ENCODE results near the gene SUPT3H. TPM values are rescaled to one million over a fixed set of nuclear protein-coding genes. Genes with fewer than 3 reads are reported as not detected.

The SUPT3H gene
- total RNA-seq, 1 donor from 2014 or later: 12.4 TPM

DNA sequence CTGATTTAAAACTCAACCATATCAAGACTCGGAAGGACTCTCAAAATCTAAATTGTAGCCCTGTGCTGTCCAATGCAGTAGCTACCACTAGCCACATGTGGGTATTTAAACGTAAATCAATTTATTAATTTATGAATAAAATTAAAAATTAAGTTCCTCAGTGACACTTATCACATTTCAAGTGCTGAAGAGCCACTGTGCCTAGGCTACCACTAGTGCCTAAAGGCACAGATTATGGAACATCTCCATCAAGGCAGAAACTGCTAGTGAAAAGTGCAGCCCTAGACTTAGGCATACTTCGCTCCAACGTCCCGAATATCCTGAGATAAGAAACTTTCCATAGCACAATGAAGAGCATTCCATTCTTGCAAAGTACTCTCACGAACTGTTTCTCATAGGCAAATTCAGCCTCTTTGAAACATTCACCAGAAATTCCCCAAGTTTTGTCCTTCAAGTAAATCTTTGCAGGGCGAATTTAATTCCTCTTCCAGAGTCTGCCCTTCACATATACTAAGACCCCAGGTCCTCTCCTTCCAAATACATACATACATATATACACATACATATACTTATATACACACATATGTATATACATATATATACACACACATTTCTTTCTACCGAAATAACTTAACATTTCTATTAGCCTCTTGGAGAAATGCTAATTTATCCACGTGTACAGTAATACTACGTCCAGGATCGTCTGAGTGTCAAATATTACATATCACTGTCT lies 1.3 kb downstream of the SUPT3H start:
- Mint-ChIP-seq H3K36me3 (ENCODE audit: low read depth) (peaks cover 7% of the 10 kb centered on the region), H3K27ac (peak overlapping the region; percentile 100), H3K4me3 (peak overlapping the region; percentile 99), H3K9me3 (no peaks in the 10 kb centered on the region), H3K4me1 (peaks cover 28% of the 10 kb centered on the region), H3K27me3 (no peaks in the 10 kb centered on the region)
- intact Hi-C loops (cut with micrococcal nuclease): loop anchor here (1.0 to 5.0 kb wide), 12 partner anchors 44 to 734 kb away; no protein-coding TSS in a partner anchor
- DNase-seq: no peak

DNA sequence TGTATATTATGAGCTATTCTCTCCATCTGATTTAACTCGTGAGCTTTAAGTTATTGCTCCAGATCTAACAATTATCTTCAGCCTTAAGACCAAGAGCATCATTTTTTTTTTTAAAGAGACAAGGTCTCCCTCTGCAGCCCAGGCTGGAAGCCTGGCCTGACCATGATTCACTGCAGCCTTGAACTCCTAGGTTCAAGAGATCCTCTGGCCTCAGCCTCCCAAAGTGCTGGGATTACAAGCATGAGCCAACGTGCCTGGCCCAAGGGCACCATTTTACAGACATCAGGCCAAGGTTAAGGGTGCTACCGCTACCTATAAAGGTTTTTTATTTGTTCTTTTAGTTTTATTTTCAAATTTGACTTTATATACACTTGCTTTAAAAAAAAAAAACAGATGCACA lies 2.3 kb downstream of the SUPT3H start:
- Mint-ChIP-seq H3K4me3 (no peak overlapping the region), H3K27me3 (no peaks in the 10 kb centered on the region), H3K27ac (no peak overlapping the region), H3K9me3 (no peaks in the 10 kb centered on the region), H3K36me3 (ENCODE audit: low read depth) (peaks cover 7% of the 10 kb centered on the region), H3K4me1 (peaks cover 28% of the 10 kb centered on the region)
- DNase-seq: peak; percentile 55
- intact Hi-C loops (cut with micrococcal nuclease): loop anchor here (5.0 kb wide), 4 partner anchors 427 to 733 kb away; no protein-coding TSS in a partner anchor

DNA sequence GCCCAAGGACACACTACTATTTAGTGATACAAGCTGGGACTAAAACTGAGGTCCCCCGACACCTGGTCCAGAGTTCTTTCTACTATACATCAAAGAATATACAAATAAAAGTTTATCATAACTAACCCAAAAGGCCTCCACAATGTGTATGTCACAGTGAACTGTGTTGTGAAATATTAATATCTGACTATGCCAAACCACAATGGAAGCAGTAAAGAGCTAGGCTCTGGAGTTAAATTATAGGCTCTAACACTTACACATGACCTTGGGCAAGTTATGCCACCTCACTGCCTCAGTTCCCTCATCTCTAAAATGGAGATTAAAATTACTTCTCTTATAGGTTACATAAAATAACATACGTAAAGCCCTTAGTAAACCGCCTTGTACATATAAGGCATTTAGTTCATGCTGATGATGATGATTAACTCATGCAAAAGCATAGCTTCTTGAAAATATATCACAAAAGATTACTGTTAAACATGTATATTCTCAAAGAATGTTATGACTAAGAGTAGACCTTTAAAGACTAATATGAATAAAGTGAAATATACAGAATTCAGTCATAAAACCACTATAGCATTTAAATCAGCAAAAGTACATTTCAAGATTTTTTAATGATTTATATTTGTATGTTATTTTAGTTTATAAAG lies 5.7 kb downstream of the SUPT3H start:
- peaks cover 6% of the 10 kb centered on the region for H3K9me3 Mint-ChIP-seq
- peaks cover 16% of the 10 kb centered on the region for H3K4me1 Mint-ChIP-seq
- no peaks in the 10 kb centered on the region for H3K27me3 Mint-ChIP-seq
- intact Hi-C loops (cut with micrococcal nuclease): no loop called here
- H3K4me3 Mint-ChIP-seq: no peak overlapping the region
- peaks cover 10% of the 10 kb centered on the region for H3K36me3 Mint-ChIP-seq (ENCODE audit: low read depth)
- no peak overlapping the region for H3K27ac Mint-ChIP-seq
- DNase-seq: peak; percentile 43

DNA sequence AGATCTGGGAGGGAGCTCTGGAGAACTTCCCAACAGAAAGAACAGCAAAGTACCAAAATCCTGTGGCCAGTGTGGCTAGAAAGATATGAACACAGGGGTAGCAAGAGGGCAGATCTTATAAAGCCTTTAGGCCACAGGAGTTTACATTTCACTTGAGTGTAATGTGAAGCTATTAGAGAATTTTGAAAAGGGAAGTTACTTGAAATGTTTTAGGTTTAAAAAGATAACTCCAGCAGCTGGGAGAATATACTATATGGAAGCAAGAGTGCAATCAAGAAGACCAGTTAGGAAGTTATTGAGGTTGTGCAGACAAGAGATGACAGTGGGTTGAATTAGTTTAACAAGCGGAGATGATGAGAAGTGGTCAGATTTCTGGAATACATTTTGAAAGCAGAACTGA lies 7.9 kb downstream of the SUPT3H start:
- peaks cover 10% of the 10 kb centered on the region for H3K9me3 Mint-ChIP-seq
- H3K27me3 Mint-ChIP-seq: no peaks in the 10 kb centered on the region
- H3K4me1 Mint-ChIP-seq: peaks cover 7% of the 10 kb centered on the region
- no peak overlapping the region for H3K4me3 Mint-ChIP-seq
- no peak for DNase-seq
- H3K36me3 Mint-ChIP-seq (ENCODE audit: low read depth): peaks cover 15% of the 10 kb centered on the region
- intact Hi-C loops (cut with micrococcal nuclease): no loop called here
- no peak overlapping the region for H3K27ac Mint-ChIP-seq

DNA sequence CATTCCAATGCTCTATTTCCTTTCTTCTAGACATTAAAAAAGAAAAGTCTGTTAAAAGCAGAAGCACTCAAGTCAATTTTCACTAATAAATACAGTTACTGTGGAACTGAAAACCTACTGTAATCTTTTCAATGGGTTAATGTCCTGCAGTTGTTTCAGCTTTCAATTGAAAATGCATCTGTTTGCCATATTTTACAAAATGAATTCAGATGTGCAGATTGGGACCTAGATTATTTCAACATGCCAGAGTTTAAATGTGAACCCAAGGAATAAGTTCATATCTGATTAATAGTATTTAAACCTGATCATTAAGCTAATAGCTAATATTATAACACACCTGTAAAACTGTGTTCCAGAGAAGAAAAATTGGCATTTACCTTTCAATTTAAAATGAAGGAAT lies 9.7 kb downstream of the SUPT3H start:
- Mint-ChIP-seq H3K4me1 (peaks cover 7% of the 10 kb centered on the region), H3K27me3 (no peaks in the 10 kb centered on the region), H3K9me3 (peaks cover 10% of the 10 kb centered on the region), H3K27ac (no peak overlapping the region), H3K36me3 (ENCODE audit: low read depth) (peaks cover 15% of the 10 kb centered on the region), H3K4me3 (no peak overlapping the region)
- intact Hi-C loops (cut with micrococcal nuclease): no loop called here
- DNase-seq: no peak

DNA sequence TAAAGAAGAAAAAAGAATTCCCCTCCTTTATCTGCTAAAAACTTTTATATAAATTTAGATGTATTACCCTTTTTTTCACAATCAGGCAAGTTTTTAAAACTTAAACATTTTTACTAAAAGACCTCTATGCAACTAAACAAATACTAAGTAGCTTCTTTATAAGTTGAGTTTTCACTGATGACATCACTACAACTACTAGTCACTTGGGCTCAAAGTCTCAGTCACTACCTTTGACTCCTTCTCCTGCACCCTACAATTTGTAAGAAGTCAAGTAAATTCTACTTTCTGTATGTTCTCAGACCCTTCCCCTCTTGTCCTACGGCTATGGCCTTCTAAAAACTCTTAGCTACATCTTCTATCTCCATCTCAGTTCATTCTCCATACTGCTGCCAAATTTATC lies 11.2 kb downstream of the SUPT3H start:
- Mint-ChIP-seq H3K36me3 (ENCODE audit: low read depth) (peaks cover 17% of the 10 kb centered on the region), H3K27me3 (no peaks in the 10 kb centered on the region), H3K4me3 (no peak overlapping the region), H3K27ac (no peak overlapping the region), H3K4me1 (peaks cover 7% of the 10 kb centered on the region), H3K9me3 (peaks cover 10% of the 10 kb centered on the region)
- DNase-seq: no peak
- intact Hi-C loops (cut with micrococcal nuclease): no loop called here

DNA sequence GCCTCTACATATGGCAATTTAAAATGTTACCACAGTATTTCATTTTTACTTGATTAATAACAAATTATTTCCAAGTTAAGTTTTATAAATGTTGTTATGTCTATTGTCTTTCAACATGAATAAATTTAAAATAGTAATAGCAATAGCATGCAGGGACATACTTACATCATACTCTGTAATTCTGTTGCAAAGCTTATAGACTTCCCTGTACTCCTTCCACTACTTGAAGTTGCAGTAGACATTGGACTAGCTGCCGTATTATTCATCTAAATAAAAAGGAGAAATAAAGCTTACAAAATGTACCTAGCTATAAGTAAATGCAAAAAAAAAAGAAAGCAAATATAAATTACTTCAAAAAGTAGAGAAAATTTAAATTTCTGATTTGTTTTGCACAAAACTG lies 12.7 kb downstream of the SUPT3H start:
- Mint-ChIP-seq H3K27ac (no peak overlapping the region), H3K4me1 (peaks cover 7% of the 10 kb centered on the region), H3K36me3 (ENCODE audit: low read depth) (peaks cover 15% of the 10 kb centered on the region), H3K9me3 (peaks cover 10% of the 10 kb centered on the region), H3K4me3 (no peak overlapping the region), H3K27me3 (no peaks in the 10 kb centered on the region)
- no peak for DNase-seq
- intact Hi-C loops (cut with micrococcal nuclease): no loop called here

DNA sequence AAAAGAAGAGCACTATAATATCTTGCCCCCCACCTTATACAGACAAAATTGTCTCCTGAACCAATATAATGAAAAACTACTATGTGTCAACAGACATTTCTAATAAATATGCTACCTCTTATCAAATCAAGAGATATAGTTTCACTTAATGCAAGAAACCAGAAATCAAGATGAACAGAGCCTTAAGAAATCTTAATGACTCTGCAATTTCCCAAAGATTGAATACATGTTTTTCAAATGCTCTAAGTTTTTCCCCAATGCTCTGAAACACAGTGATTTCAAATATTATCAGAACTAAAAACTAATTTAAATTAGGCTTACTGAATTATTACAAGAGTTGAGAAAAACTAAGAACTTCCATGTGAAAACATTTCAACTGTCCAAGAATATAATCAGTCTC lies 13.3 kb downstream of the SUPT3H start:
- DNase-seq: no peak
- H3K27ac Mint-ChIP-seq: no peak overlapping the region
- H3K4me1 Mint-ChIP-seq: peaks cover 7% of the 10 kb centered on the region
- peaks cover 11% of the 10 kb centered on the region for H3K36me3 Mint-ChIP-seq (ENCODE audit: low read depth)
- no peaks in the 10 kb centered on the region for H3K27me3 Mint-ChIP-seq
- H3K4me3 Mint-ChIP-seq: no peak overlapping the region
- intact Hi-C loops (cut with micrococcal nuclease): no loop called here
- peaks cover 9% of the 10 kb centered on the region for H3K9me3 Mint-ChIP-seq

DNA sequence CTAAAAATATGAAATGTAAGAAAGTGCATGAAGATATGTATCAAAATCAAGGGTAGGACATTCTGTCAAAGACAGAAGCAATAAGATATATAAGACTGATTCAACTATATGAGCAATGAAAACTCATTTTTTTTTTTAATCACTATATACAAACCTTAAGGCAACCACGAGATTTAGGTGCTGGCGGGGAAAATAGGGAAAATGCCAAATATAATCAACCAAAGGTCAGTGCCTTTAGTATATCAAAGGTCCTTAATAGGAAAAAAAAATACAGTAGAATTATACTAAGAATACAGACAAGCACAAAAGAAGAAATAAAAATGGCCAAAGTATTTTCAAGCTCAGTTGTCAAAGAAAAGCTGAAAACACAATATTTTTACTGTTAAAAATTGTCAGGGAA lies 24.1 kb downstream of the SUPT3H start:
- Mint-ChIP-seq H3K4me3 (no peak overlapping the region), H3K36me3 (ENCODE audit: low read depth) (peaks cover 3% of the 10 kb centered on the region), H3K4me1 (peaks cover 14% of the 10 kb centered on the region), H3K9me3 (peaks cover 3% of the 10 kb centered on the region), H3K27me3 (no peaks in the 10 kb centered on the region), H3K27ac (no peak overlapping the region)
- intact Hi-C loops (cut with micrococcal nuclease): no loop called here
- no peak for DNase-seq

DNA sequence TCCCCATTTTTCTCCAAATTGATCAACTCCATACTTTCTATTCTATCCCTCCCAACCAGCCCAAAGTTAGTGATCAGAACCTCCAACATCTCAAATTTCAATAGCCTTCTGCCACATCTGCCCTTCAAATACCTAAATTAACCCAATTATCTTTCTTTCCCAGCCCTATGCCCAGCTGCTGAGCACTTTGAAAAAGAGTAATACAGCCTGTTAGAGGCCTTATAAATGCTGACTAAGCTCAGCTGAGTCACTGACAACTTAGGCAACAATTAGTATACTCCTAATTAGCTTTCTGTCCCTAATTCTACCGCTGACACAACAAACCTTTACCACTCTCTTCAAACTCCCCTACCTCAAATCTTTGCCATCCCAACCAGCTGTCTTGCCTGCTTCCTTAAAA lies 26.1 kb downstream of the SUPT3H start:
- Mint-ChIP-seq H3K27ac (no peak overlapping the region), H3K9me3 (peaks cover 3% of the 10 kb centered on the region), H3K4me1 (peaks cover 14% of the 10 kb centered on the region), H3K4me3 (no peak overlapping the region), H3K27me3 (no peaks in the 10 kb centered on the region), H3K36me3 (ENCODE audit: low read depth) (peaks cover 3% of the 10 kb centered on the region)
- no peak for DNase-seq
- intact Hi-C loops (cut with micrococcal nuclease): no loop called here

DNA sequence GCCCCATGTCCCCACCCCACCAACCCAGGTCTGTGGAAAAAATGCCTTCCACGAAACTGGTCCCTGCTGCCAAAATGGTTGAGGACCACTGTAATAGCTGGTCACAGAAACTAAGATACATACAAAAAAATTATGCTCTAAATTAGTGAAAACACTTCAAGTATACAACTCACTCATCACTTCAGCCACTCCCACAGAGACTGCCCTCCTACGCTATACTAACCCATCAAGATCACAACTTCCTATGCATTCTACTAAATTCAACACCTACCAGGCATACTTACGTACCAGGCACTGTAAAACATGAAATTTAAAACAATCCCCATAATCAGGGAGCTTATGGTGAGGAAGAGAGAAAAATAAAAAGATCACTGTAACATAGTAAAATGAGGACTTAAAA lies 26.7 kb downstream of the SUPT3H start:
- intact Hi-C loops (cut with micrococcal nuclease): no loop called here

DNA sequence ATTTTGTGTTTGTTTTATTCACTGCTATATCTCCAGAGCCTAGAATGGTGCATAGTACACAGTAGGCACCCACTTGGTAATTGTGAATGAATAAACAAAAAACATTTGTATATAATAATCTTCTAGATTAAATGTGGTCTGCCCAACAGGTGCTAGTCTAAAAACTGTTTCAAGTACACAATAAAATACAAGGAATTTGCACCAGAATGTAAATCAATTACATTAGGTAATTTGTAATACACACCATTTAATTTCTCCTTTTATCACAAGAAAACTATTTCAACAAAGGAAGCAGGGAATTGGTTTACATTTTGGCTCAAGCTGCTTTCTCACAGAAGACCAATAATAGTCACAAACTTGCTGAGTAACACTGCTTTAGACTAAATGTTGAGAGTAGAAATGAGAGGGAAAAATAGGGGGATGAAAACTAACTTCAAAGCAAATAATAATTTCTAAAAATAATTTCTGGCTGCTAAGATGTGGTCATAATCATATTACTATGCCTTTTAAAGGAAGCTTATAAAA lies 27.5 kb downstream of the SUPT3H start:
- peaks cover 3% of the 10 kb centered on the region for H3K9me3 Mint-ChIP-seq
- no peak for DNase-seq
- peaks cover 3% of the 10 kb centered on the region for H3K36me3 Mint-ChIP-seq (ENCODE audit: low read depth)
- no peak overlapping the region for H3K27ac Mint-ChIP-seq
- no peaks in the 10 kb centered on the region for H3K27me3 Mint-ChIP-seq
- intact Hi-C loops (cut with micrococcal nuclease): no loop called here
- H3K4me1 Mint-ChIP-seq: peaks cover 14% of the 10 kb centered on the region
- H3K4me3 Mint-ChIP-seq: no peak overlapping the region

More for the DNA sequence above, 26.7 kb downstream of the SUPT3H start:
- Mint-ChIP-seq H3K36me3 (ENCODE audit: low read depth) (peaks cover 3% of the 10 kb centered on the region), H3K27me3 (no peaks in the 10 kb centered on the region), H3K4me3 (peak overlapping the region; percentile 2), H3K4me1 (peaks cover 14% of the 10 kb centered on the region), H3K9me3 (peaks cover 3% of the 10 kb centered on the region), H3K27ac (peak overlapping the region; percentile 6)
- DNase-seq: no peak

DNA sequence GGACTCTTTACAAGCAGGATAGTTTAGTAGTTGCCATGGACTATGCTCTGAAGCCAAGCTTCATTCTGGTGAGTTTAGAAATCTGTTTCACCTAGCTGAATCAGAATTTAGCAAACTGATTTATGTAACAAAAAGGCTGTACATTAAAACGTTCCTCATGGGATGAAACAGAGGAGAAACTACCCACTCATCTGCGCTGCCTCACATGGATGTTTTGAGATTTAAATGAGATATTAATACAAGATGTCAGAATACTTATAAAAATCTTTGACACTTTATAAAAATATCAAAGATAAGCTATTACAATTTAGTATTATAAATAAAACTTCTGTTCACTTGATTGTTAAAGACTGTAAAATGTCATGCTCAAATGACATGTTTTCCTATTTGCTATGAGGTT lies 32.8 kb downstream of the SUPT3H start:
- Mint-ChIP-seq H3K27me3 (no peaks in the 10 kb centered on the region), H3K4me3 (no peak overlapping the region), H3K4me1 (peaks cover 4% of the 10 kb centered on the region), H3K27ac (no peak overlapping the region), H3K36me3 (ENCODE audit: low read depth) (peaks cover 5% of the 10 kb centered on the region), H3K9me3 (peaks cover 3% of the 10 kb centered on the region)
- intact Hi-C loops (cut with micrococcal nuclease): no loop called here
- no peak for DNase-seq

DNA sequence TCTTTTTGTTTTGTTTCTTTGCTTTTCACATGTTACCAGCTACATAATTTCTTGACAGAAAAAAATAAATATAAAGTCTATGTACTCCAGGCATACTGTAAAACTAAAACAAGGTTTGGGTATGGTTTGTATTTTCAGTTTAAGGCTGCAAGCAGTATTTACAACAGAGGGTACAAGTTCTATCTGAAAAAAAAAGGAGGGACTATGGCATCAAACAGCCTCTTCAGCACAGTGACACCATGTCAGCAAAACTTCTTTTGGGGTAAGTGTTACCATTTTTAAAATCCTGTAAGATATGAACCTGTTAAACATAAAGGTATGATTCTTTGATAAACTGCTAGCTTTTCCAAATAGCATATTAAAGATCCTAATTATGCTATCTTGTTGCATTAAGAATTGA lies 49.2 kb downstream of the SUPT3H start:
- intact Hi-C loops (cut with micrococcal nuclease): no loop called here
- no peaks in the 10 kb centered on the region for H3K9me3 Mint-ChIP-seq
- H3K36me3 Mint-ChIP-seq (ENCODE audit: low read depth): peaks cover 3% of the 10 kb centered on the region
- H3K4me1 Mint-ChIP-seq: peaks cover 23% of the 10 kb centered on the region
- no peak overlapping the region for H3K27ac Mint-ChIP-seq
- H3K27me3 Mint-ChIP-seq: no peaks in the 10 kb centered on the region
- DNase-seq: no peak
- H3K4me3 Mint-ChIP-seq: peak overlapping the region; percentile 70

Data from activated CD4-positive, alpha-beta T cell treated with anti-CD3 and anti-CD28 coated beads, Interleukin-2, amount 10 ng/mL, durations not matched to agents 24 days and 14 days (primary cell).